ENCODE data around the gene USP36.
"Not testable (repeated sequence)": the region's sequence is repeated elsewhere in the genome, so short reads cannot be mapped to it uniquely, and the experiment has no call there.

USP36 gene

GRCh38 chr17:78753316-78754250 is 87.0 kb downstream of the USP36 start:
- no peak for TF ChIP-seq CTCF (IDR thresholded peaks at IDR 0.05; ENCODE audit: low read depth, low read length)
- no peak for DNase-seq (ENCODE audit: extremely low read depth, low read depth)

- no peak for DNase-seq (ENCODE audit: extremely low read depth, low read depth)
- no peak for TF ChIP-seq CTCF (IDR thresholded peaks at IDR 0.05; ENCODE audit: low read depth, low read length)
Measured at GRCh38 chr17:78751447-78752161, 89.0 kb downstream of the USP36 start.

- not testable (repeated sequence) for DNase-seq (ENCODE audit: extremely low read depth, low read depth)
Measured at GRCh38 chr17:78751000-78751399, 89.6 kb downstream of the USP36 start.

- no peak for TF ChIP-seq CTCF (IDR thresholded peaks at IDR 0.05; ENCODE audit: low read depth, low read length)
- DNase-seq (ENCODE audit: extremely low read depth, low read depth), result peak; percentile 32
Measured at GRCh38 chr17:78748730-78749317, 91.8 kb downstream of the USP36 start.

- no peak for DNase-seq (ENCODE audit: extremely low read depth, low read depth)
- TF ChIP-seq CTCF (IDR thresholded peaks at IDR 0.05; ENCODE audit: low read depth, low read length), result no peak
Measured at GRCh38 chr17:78748048-78748729, 92.4 kb downstream of the USP36 start.

GRCh38 chr17:78747488-78747887 is 93.1 kb downstream of the USP36 start:
- no peak for TF ChIP-seq CTCF (IDR thresholded peaks at IDR 0.05; ENCODE audit: low read depth, low read length)
- DNase-seq (ENCODE audit: extremely low read depth, low read depth), result no peak

GRCh38 chr17:78746949-78747269 is 93.7 kb downstream of the USP36 start:
- no peak for DNase-seq (ENCODE audit: extremely low read depth, low read depth)
- TF ChIP-seq CTCF (IDR thresholded peaks at IDR 0.05; ENCODE audit: low read depth, low read length), result no peak

All from AG09319 (cell line).